Head of caudate nucleus (tissue), 42 donors: ENCODE data around the gene ZDHHC13.
"Not testable (repeated sequence)": the region's sequence is repeated elsewhere in the genome, so short reads cannot be mapped to it uniquely, and the experiment has no call there.

Experiments used
- DNase-seq, 42 donors: peaks; one replicate each; pipeline versions ENCODE4 v3.0.0 to v3.0.0-alpha.2; 2020 to 2021; ENCODE audit warnings: mixed read lengths in 7 of 42
- intact Hi-C: fragments of 100-400 bp; cut with DNase I; formaldehyde crosslinking; loops from one replicate; pipeline ENCODE4 v1.15.0; 2022

ZDHHC13 gene

DNA sequence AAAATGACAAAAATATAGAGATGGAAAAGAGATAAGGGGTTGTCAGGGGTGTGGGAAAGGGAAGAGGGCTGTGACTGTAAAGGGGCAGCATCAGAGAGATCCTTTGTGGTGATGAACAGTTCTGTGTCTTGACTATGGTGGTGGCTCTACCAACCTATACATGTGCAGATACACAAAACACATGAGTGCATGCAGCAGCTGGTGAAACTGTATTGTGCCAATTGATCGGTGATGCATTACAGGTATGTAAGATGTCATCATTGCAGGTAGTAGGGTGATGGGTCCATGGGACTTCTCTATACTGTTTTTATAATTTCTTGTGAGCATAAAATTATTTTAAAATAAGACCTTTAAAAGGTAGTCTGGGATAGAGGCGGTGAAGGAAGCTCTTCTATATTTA, 24.1 kb upstream of the ZDHHC13 start:
- intact Hi-C loops: no loop called here
- no peak for DNase-seq

GRCh38 chr11:19093976-19094375, 23.0 kb upstream of the ZDHHC13 start:
- no peak for DNase-seq

DNA sequence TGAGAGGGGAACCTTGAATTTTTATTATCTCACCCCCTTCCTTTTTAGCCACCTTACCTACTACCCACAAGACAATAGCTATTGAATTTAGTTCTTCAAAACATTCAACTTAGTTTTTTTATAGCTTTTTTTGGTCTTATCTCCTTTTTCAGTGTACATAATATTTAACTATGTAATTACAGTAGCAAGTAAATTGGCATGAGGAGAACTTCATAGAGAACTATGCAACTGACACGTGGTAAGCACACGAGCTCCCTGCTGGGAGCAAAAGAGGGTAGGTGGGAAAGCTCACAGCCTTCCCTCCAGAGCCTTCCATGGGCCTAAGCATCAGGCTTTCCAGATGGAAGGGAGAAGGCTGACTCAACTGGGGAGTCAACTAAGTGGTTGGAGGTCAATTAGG, 22.1 kb upstream of the ZDHHC13 start:
- intact Hi-C loops: no loop called here
- no peak for DNase-seq

More at GRCh38 chr11:19093976-19094375, 23.0 kb upstream of the ZDHHC13 start:
- intact Hi-C loops: no loop called here

DNA sequence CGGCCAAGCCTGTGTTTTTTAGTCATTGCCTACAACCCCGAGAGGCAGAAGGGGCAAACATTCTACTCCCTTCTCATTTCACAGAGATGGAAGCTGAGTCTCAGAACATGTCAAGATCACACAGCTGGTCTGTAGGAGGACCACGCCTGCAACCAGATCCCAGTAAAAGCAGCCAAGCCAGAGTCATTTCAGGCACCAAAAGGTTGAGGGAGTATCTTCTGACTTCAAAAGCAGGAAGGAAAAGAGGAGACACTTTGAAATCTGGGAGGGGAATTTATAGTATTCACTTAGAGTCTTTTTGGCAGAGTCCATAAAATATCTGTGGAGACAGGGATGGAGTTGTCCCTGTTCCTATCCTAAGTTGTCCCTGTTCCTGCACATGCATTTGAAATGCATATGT, 17.9 kb upstream of the ZDHHC13 start:
- DNase-seq: no peak
- intact Hi-C loops: no loop called here

DNA sequence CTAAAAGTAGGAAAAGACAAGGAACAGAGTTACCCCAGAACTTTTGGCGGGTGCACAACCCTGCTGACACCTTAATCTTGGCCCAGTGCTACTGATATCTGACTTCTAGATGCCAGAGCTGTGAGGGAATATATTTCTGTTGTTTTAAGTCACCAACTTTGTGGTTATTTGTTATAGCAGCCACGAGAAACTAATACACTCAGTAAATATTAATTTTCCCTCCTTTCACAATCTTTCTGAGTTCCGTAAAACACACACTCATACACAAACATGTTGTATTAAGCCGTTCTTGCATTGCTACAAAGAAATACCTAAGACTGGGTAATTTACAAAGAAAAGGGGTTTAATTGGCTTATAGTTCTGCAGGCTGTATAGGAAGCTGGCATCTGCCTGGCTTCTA, 16.1 kb upstream of the ZDHHC13 start:
- intact Hi-C loops: no loop called here
- DNase-seq: no peak

DNA sequence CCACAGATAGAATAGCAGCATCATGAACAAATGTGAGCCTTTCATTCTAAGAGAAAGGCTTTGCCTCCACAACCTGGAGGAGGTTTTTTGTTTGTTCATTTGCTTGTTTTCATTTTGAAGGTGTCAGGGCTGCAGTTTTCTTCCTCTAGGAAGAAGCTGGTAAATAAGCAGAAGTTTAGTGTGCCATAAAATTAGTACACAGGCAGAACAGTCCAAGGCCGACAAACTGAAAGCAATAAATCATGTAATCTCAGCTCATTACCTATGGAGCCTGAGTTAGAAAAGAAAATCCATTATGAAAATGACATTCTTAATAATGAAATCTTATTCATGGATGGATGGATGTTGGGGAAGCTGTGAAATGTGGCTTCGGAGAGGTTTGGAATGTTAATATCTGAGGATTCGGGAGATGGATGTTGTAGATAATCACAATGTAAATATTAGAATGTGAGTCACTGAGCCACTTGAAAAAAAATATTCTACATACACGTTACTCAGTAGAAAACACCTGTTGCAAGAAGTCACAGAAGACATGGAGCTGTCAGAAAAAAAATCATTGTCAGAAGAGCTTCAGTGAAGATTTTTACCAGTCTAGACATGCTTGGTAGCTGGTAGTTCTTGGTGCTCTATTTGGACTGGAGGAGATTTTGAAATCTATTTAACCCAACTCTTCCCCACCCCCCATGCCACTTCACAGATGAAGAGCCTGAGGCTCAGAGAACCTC, 15.0 kb upstream of the ZDHHC13 start:
- DNase-seq: no peak
- intact Hi-C loops: no loop called here

GRCh38 chr11:19102521-19102900, 14.5 kb upstream of the ZDHHC13 start:
- DNase-seq: no peak
- intact Hi-C loops: no loop called here

DNA sequence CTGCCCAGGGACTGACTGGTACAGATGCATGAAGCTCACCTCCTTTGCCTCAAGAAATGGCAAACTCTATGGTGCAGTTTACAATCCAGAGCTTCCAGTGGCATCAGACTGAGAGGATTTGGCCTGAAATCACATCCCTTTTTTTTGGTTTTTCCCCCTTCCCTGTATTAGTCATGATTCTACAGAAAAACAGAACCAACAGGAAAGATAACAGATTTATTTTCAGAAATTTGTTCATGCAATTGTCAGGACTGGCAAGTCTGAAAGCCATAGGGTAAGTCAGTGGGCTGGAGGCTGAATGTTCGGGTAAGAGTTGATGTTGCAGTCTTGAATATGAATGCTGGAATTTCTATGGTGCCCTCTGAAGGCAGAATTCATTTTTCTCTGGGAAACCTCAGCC, 12.0 kb upstream of the ZDHHC13 start:
- no peak for DNase-seq
- intact Hi-C loops: no loop called here

DNA sequence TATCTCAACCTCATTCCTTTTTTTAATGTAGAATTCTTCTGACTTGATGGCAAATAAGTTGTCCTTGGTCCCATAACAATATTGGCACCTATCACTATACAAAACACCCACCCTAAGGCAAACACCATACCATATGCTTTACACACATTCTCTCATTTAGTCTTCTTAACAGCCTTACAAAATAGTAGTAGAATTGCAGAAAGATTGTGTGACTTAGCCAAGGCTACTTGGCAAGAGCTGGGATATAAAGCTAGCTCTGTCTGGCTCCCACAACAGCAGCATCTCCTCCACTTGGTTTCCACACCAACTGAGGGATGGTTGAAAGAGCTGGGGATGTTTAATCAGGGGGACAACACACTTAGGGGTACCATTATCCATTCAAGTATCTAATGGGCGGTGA, 9.8 kb upstream of the ZDHHC13 start:
- intact Hi-C loops: no loop called here
- DNase-seq: no peak

DNA sequence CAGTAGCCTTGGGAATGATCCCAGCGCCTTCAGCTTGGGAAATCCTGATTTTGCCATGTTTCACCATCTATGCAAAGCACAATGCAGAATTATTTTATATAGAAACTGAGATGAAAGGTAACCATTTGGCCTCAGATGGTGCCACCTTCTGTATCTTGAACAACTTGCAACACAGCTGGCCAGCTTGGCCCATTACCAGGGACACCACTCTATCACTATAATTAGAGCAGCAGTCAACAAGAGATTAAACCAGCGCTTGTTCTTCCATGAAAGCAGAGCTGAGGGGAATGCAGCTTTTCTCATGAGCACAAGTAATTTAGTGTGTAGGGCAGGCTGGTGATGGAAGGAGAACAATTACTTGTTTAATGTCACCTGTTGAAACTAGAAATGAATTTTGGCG, 6.7 kb upstream of the ZDHHC13 start:
- peak in 22 of 42 donors; percentile 3 to 52 (median 20) for DNase-seq
- intact Hi-C loops: no loop called here

GRCh38 chr11:19111809-19112208, 5.2 kb upstream of the ZDHHC13 start:
- intact Hi-C loops: no loop called here
- no peak for DNase-seq

DNA sequence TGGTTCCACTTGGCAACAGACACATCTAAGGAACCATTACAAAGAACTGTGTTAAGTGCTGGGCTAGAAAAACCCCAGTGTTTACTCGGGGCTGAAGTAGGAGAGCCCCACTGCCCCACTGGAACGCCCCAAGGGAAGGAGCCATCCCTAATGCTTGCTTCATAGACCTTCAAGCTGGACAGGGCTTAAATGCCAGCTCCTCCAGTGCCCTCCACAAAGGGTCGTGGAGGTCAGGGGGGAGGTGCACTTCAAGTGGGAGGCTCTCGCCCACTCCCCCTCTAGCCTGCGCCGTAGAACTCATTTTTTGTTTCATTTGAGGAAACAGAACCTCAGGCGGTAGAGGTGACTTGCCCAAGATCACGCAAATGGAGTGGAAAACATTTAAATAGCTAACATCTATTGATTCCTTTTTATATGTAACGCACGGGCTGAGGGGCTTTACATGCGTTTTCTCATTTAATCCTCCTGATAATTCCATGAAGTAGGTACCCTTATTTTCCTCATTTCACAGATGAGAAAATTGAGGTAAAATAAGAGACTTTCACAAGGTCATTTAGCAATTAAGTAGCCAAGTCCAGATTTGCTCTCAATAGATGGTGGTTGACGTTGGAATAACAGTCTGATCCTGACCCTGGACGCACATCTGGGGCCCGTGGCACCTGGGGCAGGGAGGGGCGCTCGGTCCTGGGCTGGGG, 545 bp upstream of the ZDHHC13 start:
- DNase-seq: no peak
- intact Hi-C loops: no loop called here

GRCh38 chr11:19117760-19118097, 761 bp downstream of the ZDHHC13 start:
- DNase-seq: peak in 1 of 42 donors; percentile 38
- intact Hi-C loops: no loop called here

DNA sequence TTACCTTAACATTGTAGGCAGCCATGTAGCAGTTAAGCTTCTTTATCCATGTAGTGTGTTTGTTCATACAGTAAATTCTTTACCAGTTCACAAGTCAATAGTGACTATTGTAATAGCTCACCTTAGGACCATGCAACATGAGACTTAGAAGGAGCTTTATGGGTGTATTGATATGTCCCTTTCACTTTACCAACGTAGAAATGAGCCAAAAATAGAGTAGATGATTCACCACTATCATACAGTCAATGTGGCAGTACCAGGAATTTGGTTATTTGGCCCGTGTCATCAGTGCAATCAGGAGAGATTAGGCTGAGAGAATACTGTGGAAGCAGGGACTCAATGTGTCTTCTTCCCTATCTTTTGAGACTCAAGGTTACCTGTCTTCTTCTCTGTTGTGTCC, 4.7 kb downstream of the ZDHHC13 start:
- no peak for DNase-seq
- intact Hi-C loops: no loop called here

DNA sequence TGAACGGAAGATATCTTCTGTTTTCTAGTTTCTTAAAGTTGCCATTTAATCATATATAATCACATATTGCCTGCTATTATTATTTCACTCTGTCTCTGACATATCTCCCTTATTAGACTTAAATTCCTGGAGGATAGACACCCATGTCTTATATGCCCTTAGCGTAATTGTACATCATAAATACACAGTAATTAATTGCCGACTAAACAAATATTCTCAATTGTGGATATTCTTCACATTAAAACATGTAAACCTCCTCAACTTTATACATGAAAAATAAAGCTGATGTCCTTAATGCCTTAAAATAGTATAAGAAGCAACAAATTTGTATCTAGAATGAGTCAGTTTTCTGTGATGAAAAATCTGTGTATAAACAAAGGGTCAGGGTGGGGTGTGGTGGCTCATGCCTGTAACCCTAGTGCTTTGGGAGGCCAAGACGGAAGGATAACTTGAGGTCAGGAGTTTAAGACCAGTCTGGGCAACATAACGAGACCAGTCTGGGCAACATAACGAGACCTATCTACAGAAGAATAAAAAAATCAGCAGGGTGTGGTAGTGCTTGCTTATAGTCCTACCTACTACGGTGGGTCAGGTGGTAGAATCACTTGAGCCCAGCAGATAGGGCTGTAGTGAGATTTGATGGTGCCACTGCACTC, 6.1 kb downstream of the ZDHHC13 start:
- no peak for DNase-seq
- intact Hi-C loops: no loop called here

GRCh38 chr11:19126562-19127325, 9.8 kb downstream of the ZDHHC13 start:
- intact Hi-C loops: not testable (repeated sequence)

GRCh38 chr11:19134004-19134403, 17.0 kb downstream of the ZDHHC13 start:
- intact Hi-C loops: no loop called here
- no peak for DNase-seq

More at GRCh38 chr11:19126562-19127325, 9.8 kb downstream of the ZDHHC13 start:
- not testable (repeated sequence) for DNase-seq

DNA sequence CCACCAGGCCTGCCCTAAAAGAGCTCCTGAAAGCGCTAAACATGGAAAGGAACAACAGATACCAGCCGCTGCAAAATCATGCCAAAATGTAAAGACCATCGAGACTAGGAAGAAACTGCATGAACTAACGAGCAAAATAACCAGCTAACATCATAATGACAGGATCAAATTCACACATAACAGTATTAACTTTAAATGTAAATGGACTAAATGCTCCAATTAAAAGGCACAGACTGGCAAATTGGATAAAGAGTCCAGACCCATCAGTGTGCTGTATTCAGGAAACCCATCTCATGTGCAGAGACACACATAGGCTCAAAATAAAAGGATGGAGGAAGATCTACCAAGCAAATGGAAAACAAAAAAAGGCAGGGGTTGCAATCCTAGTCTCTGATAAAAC, 19.9 kb downstream of the ZDHHC13 start:
- intact Hi-C loops, DNase-seq: not testable (repeated sequence)

- intact Hi-C loops: no loop called here
- DNase-seq: no peak
Observed at GRCh38 chr11:19145319-19145718, 28.4 kb downstream of the ZDHHC13 start.

DNA sequence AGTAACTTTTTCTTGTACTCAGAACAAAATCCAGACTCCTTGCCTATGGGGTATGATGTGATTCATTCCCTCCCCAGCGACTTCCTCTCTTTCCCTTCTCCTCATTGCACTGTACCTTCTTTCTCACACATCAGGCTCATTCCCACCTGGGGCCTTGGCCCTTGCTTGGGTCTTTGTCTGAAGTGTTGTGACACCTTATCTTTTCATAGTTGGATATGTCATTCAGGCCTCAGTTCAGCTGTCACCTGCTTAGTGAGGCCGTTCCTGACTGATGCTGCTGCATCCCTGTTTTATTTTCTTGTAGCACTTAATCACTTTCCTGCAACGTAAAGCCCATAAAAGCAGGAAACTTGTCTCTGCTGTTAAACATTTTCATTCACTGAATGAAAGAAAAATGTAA, 39.9 kb downstream of the ZDHHC13 start:
- no peak for DNase-seq
- intact Hi-C loops: no loop called here
